GM19328 (cell line): Measurements from ENCODE around the gene HMX1.

ENCODE experiments used
- ATAC-seq: cut with Tn5 transposase; IDR thresholded peaks from one replicate; pipeline ENCODE4 v1.9.1; 2021; ENCODE audit warnings: mild to moderate bottlenecking, moderate library complexity; ENCODE audit not compliant: unreplicated experiment

The HMX1 gene

DNA sequence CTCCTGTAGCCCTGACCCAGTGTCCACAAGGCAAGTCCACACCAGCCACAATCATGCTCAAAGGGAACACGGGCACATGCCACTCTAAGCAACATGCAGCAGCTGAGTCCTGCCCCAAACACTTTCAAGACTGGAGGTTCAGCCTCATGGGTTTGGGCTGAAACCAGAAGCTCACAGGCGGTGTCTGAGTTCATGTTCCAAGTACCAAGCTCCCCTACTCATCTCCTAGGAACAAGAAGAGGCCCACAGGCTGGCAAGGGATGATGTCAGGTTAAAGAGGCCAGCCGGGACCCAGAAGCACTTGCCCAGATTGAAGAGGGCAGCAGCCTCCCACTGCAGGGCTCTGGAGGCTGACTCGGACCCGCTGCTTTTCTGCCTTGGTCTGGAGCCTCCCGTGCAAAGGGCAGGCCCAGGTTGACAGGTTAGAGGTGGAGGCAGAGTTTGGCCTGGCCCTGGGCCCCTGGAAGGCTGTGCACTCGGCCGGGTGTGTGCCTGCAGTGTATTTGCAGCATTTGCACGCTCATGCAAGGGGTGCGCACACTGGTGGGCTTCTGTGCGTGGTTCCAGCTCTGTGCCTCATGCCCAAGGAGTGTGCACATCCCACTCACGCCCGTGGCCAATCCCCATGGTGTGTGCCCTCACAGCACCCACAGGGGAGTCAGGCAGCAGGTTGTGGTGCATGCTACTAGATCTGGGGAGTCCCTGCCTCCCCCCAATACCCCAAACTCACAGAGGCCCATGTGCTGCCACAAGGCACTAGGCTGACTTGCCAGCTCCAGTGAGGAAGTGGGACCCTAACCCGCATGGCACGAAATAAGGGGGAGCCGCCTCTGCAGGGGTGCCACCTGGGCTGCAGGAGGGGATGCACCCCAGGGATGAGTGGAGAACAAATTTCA, 2.4 kb downstream of the HMX1 start:
- no peak for ATAC-seq

DNA sequence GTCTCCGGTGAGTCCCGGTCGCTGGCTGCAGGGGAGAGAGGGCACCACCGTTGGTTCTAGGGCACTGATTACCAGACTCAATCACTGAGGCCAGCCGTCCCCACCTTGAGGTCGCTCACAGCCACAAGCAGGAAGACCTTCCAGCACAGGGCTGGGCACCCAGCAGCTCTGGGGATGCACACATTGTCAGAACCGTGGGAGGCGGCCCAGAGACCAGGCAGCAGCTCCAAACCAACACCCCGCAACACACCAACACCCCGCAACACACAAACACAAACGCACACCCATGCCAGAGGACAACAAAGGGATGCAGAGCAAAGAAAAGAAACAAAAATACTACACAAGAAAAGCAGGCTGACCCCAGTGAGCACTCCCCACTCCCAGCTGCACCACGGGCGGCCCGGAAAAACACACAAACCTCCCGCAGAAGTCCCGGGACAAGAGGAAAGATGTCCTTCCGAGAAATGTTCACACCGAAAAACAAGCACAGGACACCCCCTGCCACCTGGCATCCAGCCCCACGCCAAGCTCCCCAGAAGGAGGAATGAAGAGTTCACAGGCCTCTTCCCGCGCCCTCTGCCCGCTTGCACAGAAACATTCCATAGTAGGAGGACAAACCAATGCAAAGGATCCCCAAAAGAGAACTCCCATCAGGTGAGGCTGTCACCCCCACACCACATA, 3.2 kb downstream of the HMX1 start:
- no peak for ATAC-seq

DNA sequence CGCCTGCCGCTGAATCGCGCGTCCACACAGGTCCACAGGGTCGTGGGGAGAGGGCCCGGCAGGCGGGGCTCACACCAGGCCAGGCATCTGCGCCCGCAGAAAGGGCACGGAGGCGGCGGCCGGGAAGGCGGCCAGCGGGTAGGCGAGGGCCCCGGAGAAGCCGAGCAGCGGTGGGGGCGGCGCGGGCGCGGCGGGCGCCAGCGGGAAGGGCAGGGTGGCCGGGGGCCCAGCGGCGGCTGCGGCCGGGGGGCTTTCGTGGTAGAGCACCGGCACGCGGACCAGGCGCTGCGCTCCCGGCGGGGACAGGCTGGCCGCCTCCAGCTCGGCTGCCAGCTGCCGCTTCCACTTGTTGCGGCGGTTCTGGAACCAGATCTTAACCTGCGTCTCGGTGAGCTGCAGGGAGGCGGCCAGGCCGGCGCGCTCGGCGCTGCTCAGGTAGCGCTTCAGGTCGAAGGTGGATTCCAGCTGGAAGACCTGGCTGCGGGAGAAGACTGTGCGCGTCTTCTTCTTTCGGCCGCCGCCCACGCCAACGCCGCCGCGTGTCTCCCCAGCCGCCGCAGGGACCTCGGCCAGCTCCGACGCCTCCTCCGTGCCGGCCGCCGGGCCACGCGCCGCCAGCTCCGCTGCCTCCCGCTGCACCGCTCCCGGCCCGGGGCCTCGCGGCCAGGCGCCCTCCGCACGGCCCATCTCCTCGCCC, 3.9 kb downstream of the HMX1 start:
- no peak for ATAC-seq

DNA sequence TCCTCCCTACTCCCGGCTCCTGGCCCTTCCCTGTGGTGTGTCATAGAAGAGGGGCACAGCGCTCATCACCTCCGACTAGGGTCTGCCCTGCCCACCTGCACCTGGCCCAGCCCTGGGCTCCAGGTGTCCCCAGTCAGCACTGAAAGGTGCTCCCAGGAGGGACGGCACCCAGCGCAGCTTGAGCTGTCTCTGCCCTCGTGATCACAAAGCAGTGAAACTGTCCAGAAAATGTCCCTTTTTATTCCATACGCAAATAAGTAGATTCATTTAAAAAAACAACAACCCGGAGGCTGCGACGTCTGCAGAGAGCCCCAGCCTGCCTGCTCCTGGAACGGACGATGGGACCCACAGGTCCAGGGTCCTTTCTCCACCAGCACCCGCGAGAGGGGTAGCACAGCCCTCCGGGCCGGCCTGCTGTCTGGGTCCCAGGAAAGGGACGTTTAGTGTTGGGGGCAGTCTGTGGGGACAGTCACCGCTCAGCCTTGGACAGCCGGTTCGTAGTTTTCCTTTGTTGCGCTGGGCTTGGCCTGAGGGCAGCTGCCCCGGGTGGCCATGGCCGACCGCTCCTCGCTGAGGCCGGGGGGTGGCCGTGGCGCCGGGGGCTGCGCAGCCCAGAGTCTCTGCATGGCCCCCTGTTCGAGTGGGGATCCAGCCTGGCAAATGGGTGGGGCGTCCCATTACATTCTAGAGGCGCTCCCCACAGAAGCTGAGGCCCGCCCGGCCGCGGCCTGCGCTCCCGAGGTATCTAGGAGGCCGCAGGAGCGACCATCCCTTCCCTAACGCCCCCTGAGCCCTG, 4.6 kb downstream of the HMX1 start:
- no peak for ATAC-seq

DNA sequence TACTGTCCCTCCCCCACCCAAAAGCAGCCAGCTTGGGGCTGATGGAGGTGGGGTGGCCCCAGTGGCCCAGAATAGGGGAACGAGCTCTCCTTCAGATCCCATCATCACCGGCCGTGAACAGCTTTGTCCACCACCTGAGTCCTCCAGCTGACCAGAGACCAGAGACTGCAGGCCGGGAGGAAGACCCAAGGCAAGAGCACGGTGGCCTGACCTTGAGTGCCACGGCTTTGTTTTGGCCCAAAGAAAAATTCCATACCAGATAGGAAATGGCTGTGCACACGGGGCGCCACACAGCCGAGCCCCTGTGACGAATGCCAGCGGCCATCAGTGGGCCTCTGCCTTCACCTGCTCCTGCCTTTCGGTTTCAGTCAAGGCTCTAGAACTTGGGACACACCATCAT, 5.2 kb downstream of the HMX1 start:
- no peak for ATAC-seq

- no peak for ATAC-seq
Measured at GRCh38 chr4:8865681-8866310, 5.8 kb downstream of the HMX1 start.

GRCh38 chr4:8864912-8865680, 6.5 kb downstream of the HMX1 start:
- ATAC-seq, result no peak

GRCh38 chr4:8863686-8864682, 7.7 kb downstream of the HMX1 start:
- ATAC-seq, result no peak

DNA sequence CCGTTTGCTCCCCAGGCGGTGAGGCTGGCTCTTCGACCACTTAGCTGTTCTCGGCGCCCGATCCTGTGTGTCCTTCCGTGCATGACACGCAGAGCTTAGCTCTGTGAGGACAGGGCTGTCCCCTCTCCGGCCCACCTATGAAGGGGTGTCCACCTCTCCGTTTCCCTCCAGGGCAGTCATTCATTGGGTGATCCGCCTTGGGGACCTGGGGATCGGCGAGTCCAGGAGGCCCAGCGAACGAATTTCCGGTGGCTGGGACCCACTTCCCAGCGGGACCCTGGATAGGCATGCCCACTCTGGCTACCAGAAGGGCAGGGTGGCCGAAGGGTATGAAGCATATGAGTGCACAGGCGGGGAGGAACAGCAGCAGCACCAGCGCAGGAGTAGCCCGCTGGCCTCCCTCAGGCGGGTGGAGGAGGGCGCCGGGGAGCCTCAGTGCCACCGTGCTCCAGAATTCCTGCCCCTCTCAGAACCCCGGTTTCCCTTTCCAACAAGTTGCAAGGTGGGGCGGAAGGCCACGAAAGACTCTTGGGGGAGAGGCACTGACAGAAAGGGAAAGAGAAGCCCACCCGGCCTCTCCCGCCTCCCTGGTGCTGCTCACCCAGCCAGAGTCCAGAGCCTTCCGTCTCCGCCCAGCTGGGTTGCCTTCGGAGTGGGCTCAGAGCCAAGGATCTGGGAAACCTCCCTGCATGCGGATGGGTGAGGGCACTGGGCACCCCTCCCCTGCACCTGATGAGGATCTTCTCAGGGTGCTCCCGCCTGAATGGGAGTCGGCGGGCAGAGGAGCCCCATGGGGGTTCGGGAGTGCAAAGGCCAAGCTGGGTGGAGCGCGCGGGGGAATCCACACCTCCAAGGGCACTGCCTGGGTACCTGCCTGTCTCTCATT, 8.6 kb downstream of the HMX1 start:
- ATAC-seq, result no peak

DNA sequence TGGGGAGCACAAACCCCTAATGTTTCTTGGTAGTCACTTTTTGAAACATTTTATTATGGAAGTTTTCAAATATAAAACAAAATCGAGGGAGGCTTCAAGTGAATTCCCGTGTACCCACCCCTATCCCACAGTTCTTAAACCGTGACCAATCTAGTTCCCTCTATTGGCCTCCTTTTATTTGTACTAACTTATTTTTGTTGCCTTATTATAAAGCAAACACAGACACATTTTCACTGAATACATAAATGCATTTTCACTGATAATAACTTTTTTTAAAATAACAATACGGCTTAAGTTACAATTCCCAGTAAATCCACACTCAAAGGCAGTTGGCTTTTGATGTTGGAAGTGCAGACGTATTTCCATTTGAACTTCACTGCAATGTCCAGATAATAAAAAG, 9.3 kb downstream of the HMX1 start:
- ATAC-seq, result no peak

GRCh38 chr4:8861576-8862295, 9.9 kb downstream of the HMX1 start:
- no peak for ATAC-seq

DNA sequence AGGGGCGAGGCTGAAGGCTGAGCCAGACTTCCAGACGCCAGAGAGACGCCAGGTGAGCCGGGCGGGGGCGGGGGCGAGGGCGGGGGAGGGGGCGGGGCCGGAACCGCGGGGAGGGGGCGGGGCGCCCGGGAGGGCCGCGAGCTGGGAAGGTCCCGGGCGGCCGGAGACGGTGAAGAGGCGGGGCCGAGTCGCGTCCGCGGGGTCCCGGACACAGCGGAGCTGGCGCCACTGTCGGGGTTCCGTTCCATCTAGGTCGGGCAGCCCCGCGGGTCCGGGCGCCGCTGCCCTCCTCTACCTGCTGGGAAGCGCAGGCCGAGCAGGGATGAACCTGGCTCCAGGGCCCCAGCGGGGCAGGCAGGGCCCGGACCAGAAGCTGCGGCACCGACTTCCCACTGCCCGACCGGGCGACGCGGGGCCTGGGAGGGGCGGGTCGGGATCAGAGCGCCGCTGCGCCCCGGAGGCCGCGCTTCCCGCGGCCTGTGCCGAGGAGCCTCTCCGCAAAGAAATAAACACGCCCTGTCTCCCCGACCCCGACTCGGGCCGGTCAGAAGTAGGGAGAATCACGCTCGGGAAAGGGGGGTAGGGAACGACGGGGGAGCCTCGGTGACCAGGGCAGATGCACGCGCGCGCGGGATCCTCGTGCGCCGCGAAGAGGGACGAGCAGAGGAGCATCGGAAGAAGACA, 10.6 kb downstream of the HMX1 start:
- ATAC-seq, result no peak

DNA sequence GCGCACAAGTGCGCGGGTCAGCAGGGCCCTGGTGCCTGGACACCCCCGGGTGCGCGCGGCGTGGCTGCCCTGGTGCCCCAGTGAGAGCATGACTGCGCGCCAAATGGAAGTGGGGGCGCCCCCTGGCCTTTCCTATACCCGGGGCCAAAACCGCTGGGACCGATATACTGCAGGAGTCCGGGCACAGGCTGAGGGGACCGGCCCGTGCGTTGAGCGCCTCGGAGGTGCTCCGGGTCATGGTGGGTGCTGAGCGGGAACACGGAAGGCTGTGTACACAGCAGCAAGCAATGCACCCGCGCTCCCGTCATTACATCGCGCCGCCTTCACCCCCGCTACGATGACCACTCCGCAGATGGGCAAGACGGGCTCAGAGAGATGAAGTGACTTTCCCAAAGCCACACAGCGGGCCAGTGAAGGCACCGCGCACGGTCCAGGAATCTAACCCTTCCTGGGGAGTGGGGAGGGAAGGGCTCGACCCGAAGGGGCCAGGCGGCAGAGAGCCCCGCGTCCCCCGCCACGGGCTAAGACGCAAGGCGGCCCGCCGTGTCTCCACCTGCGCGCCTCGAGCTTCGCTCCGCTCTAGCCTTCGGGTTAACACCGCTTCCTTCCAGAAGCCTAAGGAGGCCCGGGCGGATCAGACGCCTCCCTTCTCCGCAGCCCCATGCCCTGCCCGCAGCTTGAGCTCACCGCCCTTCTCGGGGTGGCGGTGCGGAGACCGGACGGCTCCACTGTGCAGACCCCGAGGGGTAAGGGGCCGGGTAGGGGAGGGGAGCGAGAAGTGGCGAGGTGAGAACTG, 11.3 kb downstream of the HMX1 start:
- no peak for ATAC-seq

- no peak for ATAC-seq
Measured at GRCh38 chr4:8859550-8860095, 12.0 kb downstream of the HMX1 start.

DNA sequence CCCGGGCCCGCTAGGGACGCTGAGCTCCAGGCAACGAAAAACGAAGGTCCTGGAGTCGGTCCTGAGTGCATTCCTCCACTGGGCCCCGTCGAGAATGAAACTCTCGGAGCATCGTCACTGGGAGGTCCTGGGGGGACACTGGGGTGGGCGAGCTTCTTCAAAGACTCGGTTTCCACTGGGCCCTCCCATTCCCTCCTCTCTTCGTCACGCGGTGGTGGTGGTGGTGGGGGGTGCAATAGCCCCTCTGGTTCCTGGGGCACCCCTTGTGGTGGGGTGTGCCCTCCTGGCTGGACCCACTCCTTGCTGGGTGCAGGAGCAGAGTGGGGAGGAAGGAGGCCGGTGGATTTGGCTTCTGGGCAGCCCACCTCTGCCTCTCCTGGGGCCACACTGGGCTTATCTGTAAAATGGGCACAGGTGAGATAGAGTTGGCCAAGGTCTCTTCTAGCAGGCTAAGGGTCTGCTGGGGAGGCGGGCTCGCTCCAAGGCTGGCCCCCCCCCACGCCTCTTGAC, 12.9 kb downstream of the HMX1 start:
- ATAC-seq, result no peak
